ENCODE data around the gene DCTN4.

DNA sequence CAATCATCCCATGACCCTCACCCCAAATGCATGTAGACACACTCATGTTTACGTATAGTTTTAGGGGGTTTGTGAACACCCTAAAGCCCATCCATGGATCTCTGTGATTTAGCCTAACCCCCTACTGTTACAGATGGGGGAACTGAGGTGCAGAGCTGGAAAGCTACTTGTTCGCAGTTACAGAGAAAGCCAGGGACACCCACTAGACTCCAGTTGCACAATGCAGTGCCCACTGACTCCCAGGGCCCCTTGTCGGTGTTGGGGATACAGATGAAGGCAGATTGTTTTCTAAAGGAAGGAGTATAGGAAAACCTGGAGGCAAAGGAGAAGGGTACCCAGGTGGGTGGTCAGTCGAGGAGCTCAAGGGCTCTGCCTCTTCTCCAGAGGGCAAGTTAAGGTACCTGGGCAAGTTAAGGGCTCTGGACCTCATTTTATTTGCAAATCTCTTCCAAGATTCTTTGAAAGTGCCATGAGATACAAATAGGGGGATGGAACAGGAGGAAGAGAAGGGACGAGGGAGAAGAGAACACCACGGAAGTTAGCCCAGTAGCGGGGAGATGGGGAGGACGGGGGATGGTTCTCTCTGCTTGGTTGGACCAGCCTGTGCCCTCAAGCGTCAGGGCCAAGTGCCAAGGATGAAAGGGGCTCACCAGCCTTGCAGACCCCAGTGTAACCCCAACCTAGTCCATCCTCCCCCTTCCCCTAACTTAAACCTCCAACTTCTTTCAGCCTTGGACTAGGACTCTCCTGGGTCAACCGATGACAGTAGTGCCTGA, 96.8 kb downstream of the DCTN4 start:
- TF ChIP-seq GATA2 (IDR thresholded peaks at IDR 0.05; ENCODE audit: low read depth, low read length) (0 out of 2 replicates have a peak, but pooled peaks have one; percentile 13), GATA3 (IDR thresholded peaks at IDR 0.05; ENCODE audit: low read depth, low read length) (no peak)

Measured in SH-SY5Y (cell line).